Measurements from ENCODE around the gene TRAF2. TPM values are rescaled to one million over a fixed set of nuclear protein-coding genes. Genes with fewer than 3 reads are reported as not detected.

TRAF2 gene
- total and polyA plus RNA-seq, 2 of the 13 experiments (the other 11 are each of a cell fraction or from before 2014, with no cell fraction given), result 12.4 to 13.6 TPM

DNA sequence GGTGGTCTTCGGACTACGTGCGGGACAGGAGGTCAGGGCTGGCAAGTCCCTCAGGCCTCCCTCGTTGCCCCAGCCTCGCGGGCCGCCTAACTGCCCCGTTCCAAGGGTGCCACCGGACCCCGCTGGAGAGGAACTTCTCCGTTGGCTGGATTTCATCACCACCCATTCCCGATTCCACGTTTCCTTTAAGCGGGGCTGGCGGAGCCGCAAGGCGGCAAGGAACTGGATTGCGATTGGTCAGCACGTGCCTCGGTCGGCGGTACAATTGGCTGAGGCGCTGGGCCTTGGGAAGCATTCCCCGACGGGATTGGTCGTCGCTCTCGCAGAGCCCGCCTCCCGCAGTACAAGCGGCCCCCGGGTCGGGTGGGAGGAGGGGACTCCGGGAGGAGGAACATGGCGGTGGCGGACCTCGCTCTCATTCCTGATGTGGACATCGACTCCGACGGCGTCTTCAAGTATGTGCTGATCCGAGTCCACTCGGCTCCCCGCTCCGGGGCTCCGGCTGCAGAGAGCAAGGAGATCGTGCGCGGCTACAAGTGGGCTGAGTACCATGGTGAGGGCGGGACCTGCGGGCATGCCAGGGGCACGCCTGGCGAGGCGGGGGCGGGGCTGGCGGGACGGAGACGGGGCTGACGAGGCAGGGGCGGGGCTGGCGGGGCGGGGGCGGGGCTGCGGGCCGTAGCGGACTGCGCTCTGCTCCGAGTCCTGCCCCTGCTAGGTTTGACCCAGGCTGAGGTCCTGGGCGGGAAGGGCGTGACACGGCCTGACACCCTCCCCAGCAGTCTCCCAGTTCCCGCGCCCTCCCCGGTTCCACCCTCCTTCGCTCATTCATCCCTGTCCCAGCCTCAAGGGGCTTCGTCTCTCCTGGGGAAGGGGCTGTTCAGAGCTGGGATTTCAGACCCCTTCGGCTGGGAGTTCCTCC lies 37.0 kb upstream of the TRAF2 start, which contains the start of gene PHPT1 (continued):
- TF ChIP-seq, protein P1, sequence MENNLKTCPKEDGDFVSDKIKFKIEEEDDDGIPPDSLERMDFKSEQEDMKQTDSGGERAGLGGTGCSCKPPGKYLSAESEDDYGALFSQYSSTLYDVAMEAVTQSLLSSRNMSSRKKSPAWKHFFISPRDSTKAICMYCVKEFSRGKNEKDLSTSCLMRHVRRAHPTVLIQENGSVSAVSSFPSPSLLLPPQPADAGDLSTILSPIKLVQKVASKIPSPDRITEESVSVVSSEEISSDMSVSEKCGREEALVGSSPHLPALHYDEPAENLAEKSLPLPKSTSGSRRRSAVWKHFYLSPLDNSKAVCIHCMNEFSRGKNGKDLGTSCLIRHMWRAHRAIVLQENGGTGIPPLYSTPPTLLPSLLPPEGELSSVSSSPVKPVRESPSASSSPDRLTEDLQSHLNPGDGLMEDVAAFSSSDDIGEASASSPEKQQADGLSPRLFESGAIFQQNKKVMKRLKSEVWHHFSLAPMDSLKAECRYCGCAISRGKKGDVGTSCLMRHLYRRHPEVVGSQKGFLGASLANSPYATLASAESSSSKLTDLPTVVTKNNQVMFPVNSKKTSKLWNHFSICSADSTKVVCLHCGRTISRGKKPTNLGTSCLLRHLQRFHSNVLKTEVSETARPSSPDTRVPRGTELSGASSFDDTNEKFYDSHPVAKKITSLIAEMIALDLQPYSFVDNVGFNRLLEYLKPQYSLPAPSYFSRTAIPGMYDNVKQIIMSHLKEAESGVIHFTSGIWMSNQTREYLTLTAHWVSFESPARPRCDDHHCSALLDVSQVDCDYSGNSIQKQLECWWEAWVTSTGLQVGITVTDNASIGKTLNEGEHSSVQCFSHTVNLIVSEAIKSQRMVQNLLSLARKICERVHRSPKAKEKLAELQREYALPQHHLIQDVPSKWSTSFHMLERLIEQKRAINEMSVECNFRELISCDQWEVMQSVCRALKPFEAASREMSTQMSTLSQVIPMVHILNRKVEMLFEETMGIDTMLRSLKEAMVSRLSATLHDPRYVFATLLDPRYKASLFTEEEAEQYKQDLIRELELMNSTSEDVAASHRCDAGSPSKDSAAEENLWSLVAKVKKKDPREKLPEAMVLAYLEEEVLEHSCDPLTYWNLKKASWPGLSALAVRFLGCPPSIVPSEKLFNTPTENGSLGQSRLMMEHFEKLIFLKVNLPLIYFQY (CRISPR knock-in tag; IDR thresholded peaks at IDR 0.05; ENCODE audit: borderline replicate concordance), result 0 out of 2 replicates have a peak, but pooled peaks have one; percentile 17
- TF ChIP-seq PITX1 (CRISPR knock-in tag; IDR thresholded peaks at IDR 0.05) (peak; percentile 25; the same call in 1 of the 2 replicates), ZNF766 (CRISPR knock-in tag; IDR thresholded peaks at IDR 0.05; ENCODE audit: borderline replicate concordance) (0 out of 2 replicates have a peak, but pooled peaks have one; percentile 52), YEATS2 (CRISPR knock-in tag; IDR thresholded peaks at IDR 0.05; ENCODE audit: borderline replicate concordance) (peak; percentile 67; the same call in 1 of the 2 replicates), ELF3 (CRISPR knock-in tag; IDR thresholded peaks at IDR 0.05) (peak; percentile 67), CBFB (CRISPR knock-in tag; IDR thresholded peaks at IDR 0.05) (peak; percentile 81), SMYD3 (CRISPR knock-in tag; IDR thresholded peaks at IDR 0.05) (peak; percentile 59; the same call in 1 of the 2 replicates), JDP2 (CRISPR knock-in tag; IDR thresholded peaks at IDR 0.05; ENCODE audit: borderline replicate concordance) (no peak; the same call in 1 of the 2 replicates), CEBPB (IDR thresholded peaks at IDR 0.05; ENCODE audit: borderline replicate concordance, low read depth, low read length) (peak; percentile 86), ARID2 (CRISPR knock-in tag; IDR thresholded peaks at IDR 0.05; ENCODE audit: borderline replicate concordance) (peak; percentile 67; the same call in 1 of the 2 replicates), MAF1 (CRISPR knock-in tag; IDR thresholded peaks at IDR 0.05; ENCODE audit: borderline replicate concordance) (peak; percentile 75; the same call in 1 of the 2 replicates), ZFX (CRISPR knock-in tag; IDR thresholded peaks at IDR 0.05; ENCODE audit: low read depth) (0 out of 2 replicates have a peak, but pooled peaks have one; percentile 5), BHLHE40 (IDR thresholded peaks at IDR 0.05; ENCODE audit: low read length) (peak; percentile 62), CREM (IDR thresholded peaks at IDR 0.05) (peak; percentile 73), CREM (CRISPR knock-in tag; IDR thresholded peaks at IDR 0.05) (no peak)
- TF ChIP-seq, protein P2, sequence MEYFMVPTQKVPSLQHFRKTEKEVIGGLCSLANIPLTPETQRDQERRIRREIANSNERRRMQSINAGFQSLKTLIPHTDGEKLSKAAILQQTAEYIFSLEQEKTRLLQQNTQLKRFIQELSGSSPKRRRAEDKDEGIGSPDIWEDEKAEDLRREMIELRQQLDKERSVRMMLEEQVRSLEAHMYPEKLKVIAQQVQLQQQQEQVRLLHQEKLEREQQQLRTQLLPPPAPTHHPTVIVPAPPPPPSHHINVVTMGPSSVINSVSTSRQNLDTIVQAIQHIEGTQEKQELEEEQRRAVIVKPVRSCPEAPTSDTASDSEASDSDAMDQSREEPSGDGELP (IDR thresholded peaks at IDR 0.05; ENCODE audit: borderline replicate concordance, low read depth), result 0 out of 2 replicates have a peak, but pooled peaks have one; percentile 10
- TF ChIP-seq, protein P3, sequence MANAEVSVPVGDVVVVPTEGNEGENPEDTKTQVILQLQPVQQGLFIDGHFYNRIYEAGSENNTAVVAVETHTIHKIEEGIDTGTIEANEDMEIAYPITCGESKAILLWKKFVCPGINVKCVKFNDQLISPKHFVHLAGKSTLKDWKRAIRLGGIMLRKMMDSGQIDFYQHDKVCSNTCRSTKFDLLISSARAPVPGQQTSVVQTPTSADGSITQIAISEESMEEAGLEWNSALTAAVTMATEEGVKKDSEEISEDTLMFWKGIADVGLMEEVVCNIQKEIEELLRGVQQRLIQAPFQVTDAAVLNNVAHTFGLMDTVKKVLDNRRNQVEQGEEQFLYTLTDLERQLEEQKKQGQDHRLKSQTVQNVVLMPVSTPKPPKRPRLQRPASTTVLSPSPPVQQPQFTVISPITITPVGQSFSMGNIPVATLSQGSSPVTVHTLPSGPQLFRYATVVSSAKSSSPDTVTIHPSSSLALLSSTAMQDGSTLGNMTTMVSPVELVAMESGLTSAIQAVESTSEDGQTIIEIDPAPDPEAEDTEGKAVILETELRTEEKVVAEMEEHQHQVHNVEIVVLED (CRISPR knock-in tag; IDR thresholded peaks at IDR 0.05; ENCODE audit: borderline replicate concordance), result no peak; the same call in 1 of the 2 replicates
- TF ChIP-seq, protein P4, sequence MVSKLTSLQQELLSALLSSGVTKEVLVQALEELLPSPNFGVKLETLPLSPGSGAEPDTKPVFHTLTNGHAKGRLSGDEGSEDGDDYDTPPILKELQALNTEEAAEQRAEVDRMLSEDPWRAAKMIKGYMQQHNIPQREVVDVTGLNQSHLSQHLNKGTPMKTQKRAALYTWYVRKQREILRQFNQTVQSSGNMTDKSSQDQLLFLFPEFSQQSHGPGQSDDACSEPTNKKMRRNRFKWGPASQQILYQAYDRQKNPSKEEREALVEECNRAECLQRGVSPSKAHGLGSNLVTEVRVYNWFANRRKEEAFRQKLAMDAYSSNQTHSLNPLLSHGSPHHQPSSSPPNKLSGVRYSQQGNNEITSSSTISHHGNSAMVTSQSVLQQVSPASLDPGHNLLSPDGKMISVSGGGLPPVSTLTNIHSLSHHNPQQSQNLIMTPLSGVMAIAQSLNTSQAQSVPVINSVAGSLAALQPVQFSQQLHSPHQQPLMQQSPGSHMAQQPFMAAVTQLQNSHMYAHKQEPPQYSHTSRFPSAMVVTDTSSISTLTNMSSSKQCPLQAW (CRISPR knock-in tag; IDR thresholded peaks at IDR 0.05), result 0 out of 2 replicates have a peak, but pooled peaks have one; percentile 12
- TF ChIP-seq, protein P5, sequence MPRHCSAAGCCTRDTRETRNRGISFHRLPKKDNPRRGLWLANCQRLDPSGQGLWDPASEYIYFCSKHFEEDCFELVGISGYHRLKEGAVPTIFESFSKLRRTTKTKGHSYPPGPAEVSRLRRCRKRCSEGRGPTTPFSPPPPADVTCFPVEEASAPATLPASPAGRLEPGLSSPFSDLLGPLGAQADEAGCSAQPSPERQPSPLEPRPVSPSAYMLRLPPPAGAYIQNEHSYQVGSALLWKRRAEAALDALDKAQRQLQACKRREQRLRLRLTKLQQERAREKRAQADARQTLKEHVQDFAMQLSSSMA (CRISPR knock-in tag; IDR thresholded peaks at IDR 0.05), result no peak
